HG03064 (cell line): ENCODE measurements around the gene RBMS3.
"Not testable (repeated sequence)": the region's sequence is repeated elsewhere in the genome, so short reads cannot be mapped to it uniquely, and the experiment has no call there.

Experiments
- ATAC-seq: cut with Tn5 transposase; IDR thresholded peaks from one replicate; pipeline ENCODE4 v1.9.1; 2021; ENCODE audit warnings: low read depth; ENCODE audit not compliant: unreplicated experiment

Gene RBMS3

GRCh38 chr3:29972320-29972993, 691.6 kb downstream of the RBMS3 start:
- no peak for ATAC-seq

GRCh38 chr3:29973763-29974162, 692.9 kb downstream of the RBMS3 start:
- ATAC-seq: no peak

GRCh38 chr3:29976871-29977270, 696.0 kb downstream of the RBMS3 start:
- ATAC-seq: no peak

GRCh38 chr3:29977360-29977759, 696.5 kb downstream of the RBMS3 start:
- no peak for ATAC-seq

DNA sequence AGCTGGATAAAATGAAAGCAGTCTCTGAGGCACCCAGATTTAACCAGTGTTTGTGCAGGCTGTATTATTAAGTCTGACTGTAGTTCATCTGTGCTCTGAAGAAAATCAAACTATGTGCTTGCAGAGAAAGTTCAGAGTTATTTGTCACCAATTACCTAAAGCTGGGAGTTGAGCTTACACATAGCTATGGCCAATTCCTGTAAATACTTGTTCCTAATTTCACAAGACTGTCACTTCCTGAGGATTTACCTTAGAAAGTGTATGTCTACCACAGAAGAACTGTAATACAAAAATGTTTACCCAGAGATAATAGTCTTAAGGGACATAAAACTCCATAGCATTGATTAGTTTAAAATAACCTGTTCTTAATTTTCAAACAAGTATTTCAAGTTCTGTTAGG, 697.2 kb downstream of the RBMS3 start:
- no peak for ATAC-seq

- ATAC-seq: no peak
These were observed 710.3 kb downstream of the RBMS3 start for GRCh38 chr3:29991198-29991597.

- ATAC-seq: no peak
These were observed 721.9 kb downstream of the RBMS3 start for GRCh38 chr3:30002797-30003196.

DNA sequence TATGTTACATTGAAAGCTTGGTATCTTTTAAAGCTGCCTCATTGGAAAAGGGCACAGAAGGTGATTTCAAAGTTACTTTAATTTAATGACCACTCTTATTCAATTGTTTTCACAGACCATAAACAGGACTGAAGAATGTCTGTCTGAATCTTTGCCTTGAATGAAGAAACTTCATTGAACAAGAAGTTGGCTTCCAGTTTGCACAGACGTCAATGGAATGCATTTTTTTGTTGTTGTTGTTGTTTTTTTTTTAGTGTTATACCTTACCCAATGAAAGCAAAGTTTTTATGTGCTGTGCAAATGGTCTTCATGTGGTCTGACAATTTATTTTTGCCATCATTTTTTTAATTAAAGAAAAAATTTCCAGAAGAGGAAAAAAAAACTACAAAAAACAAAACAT, 722.9 kb downstream of the RBMS3 start:
- ATAC-seq: no peak

GRCh38 chr3:30004481-30004880, 723.6 kb downstream of the RBMS3 start:
- no peak for ATAC-seq

DNA sequence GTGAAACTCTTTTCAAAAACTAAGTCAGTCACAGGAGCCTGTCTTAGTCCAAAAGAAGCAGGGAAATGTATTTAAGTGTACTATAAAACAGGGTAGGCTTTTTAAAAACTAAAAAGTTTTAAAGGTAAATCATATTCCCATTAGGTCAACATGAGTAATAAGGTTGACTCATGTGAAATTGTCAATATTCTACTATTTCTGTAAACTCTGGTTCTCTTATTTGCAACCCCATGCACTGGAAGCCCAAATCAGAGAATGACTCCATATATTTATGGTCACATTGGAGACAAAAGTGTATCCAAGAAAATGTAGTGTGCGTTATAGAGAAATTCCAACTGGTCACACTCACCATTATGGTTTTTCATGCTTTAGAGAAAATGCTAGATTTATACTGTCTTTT, 725.2 kb downstream of the RBMS3 start:
- ATAC-seq: no peak

GRCh38 chr3:30007668-30008067, 726.8 kb downstream of the RBMS3 start:
- ATAC-seq: no peak

- ATAC-seq: no peak
These were observed 730.4 kb downstream of the RBMS3 start for GRCh38 chr3:30011237-30011803.

DNA sequence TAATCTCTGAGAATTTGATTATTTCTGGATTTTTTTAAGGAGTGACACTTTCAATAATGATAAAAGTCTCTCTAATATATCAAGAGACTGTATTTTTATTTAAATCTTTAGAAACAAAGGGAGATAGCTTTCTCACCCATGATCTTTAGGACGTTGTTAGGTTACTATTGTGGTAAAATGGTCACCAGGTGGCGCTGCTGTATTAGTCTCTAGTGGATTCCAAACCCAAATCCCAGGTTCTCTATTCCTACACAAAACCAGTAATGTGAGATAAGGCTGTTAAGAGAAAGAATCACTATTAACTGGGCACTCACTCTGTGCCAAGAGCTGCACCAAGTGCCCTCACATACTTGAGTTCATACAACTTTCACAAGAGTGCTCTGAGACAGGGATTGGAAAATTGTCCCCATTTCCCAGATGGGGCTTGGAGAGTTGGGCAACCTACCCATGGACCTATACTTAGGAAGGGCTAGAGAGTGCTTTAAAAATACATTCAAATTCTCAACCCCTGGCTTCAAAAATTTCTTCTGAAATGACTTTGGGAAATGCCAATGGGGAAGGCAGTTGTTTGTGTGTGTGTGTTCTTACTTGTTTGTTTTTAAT, 732.2 kb downstream of the RBMS3 start:
- ATAC-seq: no peak

DNA sequence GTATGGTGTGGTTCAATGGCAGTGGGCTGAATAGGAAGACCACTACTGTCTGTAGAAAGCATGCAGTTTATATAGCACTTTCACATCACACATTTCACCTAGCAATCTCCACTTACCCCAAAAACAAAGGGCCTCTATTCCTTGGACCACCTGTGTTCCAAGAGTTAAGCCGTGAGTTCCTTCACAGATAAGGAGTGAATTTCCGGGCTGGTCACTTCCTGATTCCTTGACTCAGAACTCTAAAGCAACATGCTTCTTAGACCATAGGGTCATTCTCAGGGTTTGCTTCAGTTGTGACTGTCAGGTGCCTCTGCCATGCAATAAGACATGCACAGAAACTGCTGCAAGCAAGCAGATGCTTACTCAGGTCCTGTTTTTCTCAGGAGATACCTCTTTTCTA, 737.0 kb downstream of the RBMS3 start:
- no peak for ATAC-seq

DNA sequence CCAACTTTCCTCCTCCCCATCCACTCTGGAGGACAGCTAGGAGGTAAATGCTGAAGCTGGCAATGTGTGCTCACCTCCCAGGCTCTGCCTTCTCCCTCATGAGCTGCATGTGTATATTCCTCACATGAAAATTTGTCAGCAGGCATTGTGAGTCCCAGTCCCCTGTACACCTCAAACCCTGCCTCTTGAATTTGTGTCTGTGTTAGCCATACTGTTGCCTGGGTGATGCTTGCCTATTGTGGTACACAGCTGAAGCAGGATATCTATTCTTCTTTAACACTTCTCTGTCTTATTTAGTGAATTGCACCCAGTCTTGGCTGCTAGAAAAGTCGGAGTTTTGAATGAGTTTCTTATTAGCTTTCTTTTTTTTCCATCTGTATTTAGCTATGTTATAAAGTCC, 739.5 kb downstream of the RBMS3 start:
- no peak for ATAC-seq

DNA sequence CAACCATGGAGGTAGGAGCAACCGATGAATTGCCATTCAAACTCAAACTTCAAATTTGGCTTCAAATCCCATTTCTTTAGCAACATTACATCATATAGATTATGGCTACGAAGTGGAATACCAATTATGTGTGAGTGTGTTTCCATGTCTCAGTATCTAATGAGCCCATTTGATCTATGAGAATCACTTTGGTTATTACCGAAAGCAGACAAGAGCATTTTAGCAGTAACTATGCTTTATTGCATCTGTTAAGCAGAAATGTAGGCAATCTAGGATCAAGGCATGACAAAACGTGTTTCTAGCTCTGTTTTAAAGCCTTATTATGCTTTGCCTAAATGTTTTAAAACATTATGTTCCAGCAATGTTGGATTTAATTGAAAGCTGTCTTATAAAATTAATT, 743.6 kb downstream of the RBMS3 start:
- no peak for ATAC-seq

DNA sequence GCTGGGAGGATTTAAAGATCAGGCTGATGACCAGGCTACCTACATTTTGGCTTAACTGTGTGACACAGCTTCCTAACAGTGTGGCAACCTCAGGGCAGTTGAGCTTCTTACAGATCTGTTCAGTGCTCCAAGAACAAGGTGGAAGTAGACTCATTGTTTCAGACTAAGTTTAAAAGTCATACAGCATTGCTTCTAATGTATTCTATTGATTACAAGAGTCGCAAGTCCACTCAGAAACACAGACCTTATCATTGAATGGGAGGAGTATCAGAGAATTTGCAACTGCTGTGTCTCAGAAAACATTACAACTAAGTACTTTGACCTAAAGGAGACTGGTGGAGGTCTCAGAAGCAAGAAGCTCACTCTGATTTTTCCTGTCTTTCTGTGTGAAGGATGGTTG, 746.0 kb downstream of the RBMS3 start:
- ATAC-seq: no peak

DNA sequence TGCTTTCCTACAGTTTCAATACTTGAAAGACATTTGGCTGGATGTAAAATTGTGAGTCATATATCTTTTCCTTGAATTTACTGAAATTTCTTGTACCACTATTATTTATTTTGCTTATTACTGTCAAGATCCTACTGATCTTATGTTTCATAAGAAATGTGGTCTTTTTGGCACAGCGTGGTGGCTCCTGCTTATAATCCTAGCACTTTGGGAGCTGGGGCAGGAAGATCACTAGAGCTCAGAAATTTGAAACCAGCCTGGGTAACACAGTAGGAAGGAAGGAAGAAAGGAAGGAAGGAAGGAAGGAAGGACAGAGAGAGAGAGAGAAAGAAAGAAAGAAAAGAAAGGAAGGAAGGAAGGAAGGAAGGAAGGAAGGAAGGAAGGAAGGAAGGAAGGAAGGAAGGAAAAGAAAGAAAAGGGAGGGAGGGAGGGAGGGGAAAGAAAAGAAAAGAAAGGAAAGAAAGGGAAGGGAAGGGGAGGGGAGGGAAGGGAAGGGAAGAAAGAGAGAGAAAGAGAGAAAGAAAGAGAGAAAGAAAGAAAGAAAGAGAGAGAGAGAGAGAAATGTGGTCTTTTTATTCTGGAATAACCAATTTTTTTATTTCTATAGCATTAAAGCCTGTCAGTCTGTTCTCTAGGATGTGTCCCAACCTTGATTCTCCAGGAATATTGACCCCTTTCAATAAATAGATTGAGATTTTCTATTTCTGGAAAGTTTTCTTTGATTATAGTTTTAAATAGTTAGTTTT, 753.5 kb downstream of the RBMS3 start:
- no peak for ATAC-seq

DNA sequence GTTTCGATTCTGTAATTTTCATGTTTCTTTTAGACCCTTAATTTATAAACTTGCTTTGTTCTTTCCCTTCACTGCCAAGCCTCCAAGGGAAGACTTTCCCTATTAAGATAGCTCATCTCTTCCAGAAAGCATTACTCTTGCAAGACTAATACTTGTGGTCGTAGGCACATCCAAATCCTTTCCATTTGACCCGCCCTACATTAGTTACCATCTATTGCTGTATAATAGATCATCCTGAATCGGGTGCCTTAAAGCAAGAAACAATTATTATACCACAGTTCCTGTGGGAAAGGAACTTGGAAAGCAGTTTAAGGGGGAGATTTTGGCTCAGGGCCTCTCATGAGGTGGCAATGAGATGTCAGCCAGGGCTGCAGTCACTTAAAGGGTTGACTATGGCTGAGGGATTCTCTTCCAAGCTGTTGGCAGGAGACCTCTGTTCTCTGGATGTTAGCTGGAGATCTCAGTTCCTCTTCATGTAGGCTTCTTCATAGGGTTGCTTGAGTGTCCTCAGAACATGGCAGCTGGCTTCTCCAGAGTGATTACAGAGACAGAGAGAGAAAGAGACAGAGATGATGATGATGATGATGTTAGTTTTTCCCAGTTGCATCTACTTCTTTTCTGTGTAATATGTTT, 755.2 kb downstream of the RBMS3 start:
- ATAC-seq: no peak

- ATAC-seq: no peak
These were observed 759.3 kb downstream of the RBMS3 start for GRCh38 chr3:30040126-30040525.

- not testable (repeated sequence) for ATAC-seq
These were observed 760.6 kb downstream of the RBMS3 start for GRCh38 chr3:30041481-30041880.
